Panc1 (cell line): Measurements from ENCODE around the gene CLCN4. TPM values are rescaled to one million over a fixed set of nuclear protein-coding genes. Genes with fewer than 3 reads are reported as not detected.

Experiments
- ATAC-seq: fragments of 200-7000 bp; cut with Tn5 transposase; 2 replicates; pipeline ENCODE4 v1.9.1; 2020; ENCODE audit warnings: mild to moderate bottlenecking, moderate library complexity
- BruUV-seq: library from RNA; stranded (reverse); fragments of 400-500 nt; replicated peaks from 2 replicates; lab custom pipeline; 2021; lab: Mats Ljungman, UMichigan
- CTCF ChIA-PET: fragments of 300-600 bp; sonication (Branson Sonifier 250); formaldehyde crosslinking; loops from one replicate; lab custom pipeline; 2022; ENCODE audit warnings: antibody characterized with exemption; lab: Charles Lee
- POLR2A ChIA-PET: fragments of 300-600 bp; sonication (Branson Sonifier 250); formaldehyde crosslinking; loops from one replicate; lab custom pipeline; 2022; ENCODE audit warnings: antibody characterized with exemption; lab: Charles Lee
- DNase-seq: peaks from one replicate; pipeline ENCODE4 v3.0.0-alpha.2; 2010; ENCODE audit warnings: low read depth, low spot score
- H3K27ac ChIP-seq: 2 replicates; pipeline ENCODE4 v1.5.1; 2011; ENCODE audit warnings: mild to moderate bottlenecking, low read length, inconsistent platforms
- H3K27me3 ChIP-seq: fragments of 200-500 bp; sonication (Bioruptor generic); 2 replicates; pipeline ENCODE4 v1.6.0; 2014; ENCODE audit warnings: low read length, inconsistent platforms; ENCODE audit not compliant: control insufficient read depth, insufficient read depth
- H3K36me3 ChIP-seq: fragments of 200-500 bp; sonication (Bioruptor generic); 2 replicates; pipeline ENCODE4 v1.5.1; 2014; ENCODE audit warnings: inconsistent platforms, mild to moderate bottlenecking, low read length, moderate library complexity; ENCODE audit not compliant: control insufficient read depth, insufficient read depth
- H3K4me1 ChIP-seq: 2 replicates; pipeline ENCODE4 v1.5.1; 2011; ENCODE audit warnings: inconsistent platforms, mild to moderate bottlenecking, low read length, moderate library complexity; ENCODE audit not compliant: control insufficient read depth, insufficient read depth
- H3K4me3 ChIP-seq, 2 experiments: 2 replicates each; pipeline ENCODE4 v1.5.1; 2011 to 2012; ENCODE audit warnings: low read depth in 2 of 2, low read length in 2 of 2, mild to moderate bottlenecking in 2 of 2, inconsistent platforms in 1 of 2, moderate library complexity in 1 of 2
- H3K9me3 ChIP-seq: fragments of 200-500 bp; sonication (Bioruptor generic); 2 replicates; pipeline ENCODE4 v1.5.1; 2014; ENCODE audit warnings: low read depth, mild to moderate bottlenecking, inconsistent platforms, low read length, moderate library complexity; ENCODE audit not compliant: control insufficient read depth, insufficient read depth
- POLR2AphosphoS5 ChIP-seq: IDR thresholded peaks from 2 replicates; pipeline ENCODE4 v1.6.1; 2012; ENCODE audit warnings: mild to moderate bottlenecking, low read depth, low read length, moderate library complexity
- SIN3A ChIP-seq: IDR thresholded peaks from 2 replicates; pipeline ENCODE4 v1.6.1; 2012; ENCODE audit warnings: low read depth, mild to moderate bottlenecking, low read length, moderate library complexity, borderline replicate concordance; ENCODE audit not compliant: insufficient read depth
- TCF7L2 ChIP-seq: IDR thresholded peaks from 2 replicates; pipeline ENCODE4 v1.6.1; 2011; ENCODE audit warnings: mild to moderate bottlenecking, low read depth, low read length, inconsistent platforms
- in situ Hi-C: cut with HindIII; loops from 2 replicates; pipeline ENCODE4 v1.10.0; 2016; ENCODE audit warnings: low sequenced_read_pairs, low pct_unique_long_range_greater_than_20kb
- intact Hi-C: fragments of 100-400 bp; cut with micrococcal nuclease; formaldehyde crosslinking; loops from one replicate; pipeline ENCODE4 v1.10.0; 2022; ENCODE audit not compliant: unreplicated experiment
- total RNA-seq: library from RNA; stranded (reverse); gene quantifications from one replicate; pipeline ENCODE4 v1.2.1, GENCODE V29; 2021; ENCODE audit not compliant: unreplicated experiment
- TF ChIP-seq, protein P1 (sequence below): fragments of 450-650 bp; IDR thresholded peaks from 2 replicates; pipeline ENCODE4 v1.5.1; 2017; ENCODE audit warnings: mild to moderate bottlenecking
- TF ChIP-seq, protein P2 (sequence below), 2 experiments: IDR thresholded peaks; 2 replicates each; pipeline ENCODE4 v1.6.1; 2011 to 2012; ENCODE audit warnings: low read depth in 2 of 2, control low read depth in 1 of 2, low read length in 1 of 2, mild to moderate bottlenecking in 1 of 2, moderate library complexity in 1 of 2; ENCODE audit not compliant: insufficient read depth in 1 of 2

Gene CLCN4
- total RNA-seq, 1 experiment from 2014 or later = 2.5 TPM

DNA sequence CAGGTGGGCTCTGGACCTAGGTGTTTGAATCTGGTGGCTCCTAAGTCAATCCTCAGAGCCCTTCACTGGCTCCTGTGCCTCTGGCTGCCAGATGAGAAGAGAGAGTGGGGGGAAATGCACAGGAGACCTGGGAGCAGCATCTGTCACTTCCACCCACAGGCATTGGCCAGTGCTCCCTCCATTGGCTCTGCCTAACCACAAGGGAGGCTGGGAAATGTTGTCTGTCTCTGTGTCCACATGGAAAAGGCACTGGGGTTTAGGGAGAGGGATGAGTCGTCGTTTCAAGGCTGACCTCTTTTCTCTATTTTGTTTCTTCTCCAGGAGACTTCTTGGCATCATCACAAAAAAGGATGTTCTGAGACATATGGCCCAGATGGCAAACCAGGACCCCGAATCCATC is 76.4 kb downstream of the CLCN4 start:
- H3K27me3 ChIP-seq = no peaks in the 10 kb centered on the region
- H3K4me1 ChIP-seq = no peaks in the 10 kb centered on the region
- ChIA-PET POLR2A (no interaction called here), CTCF (no interaction called here)
- no peak overlapping the region for H3K27ac ChIP-seq
- H3K4me3 ChIP-seq = no peak overlapping the region
- BruUV-seq = no TSS peak
- H3K9me3 ChIP-seq = no peaks in the 10 kb centered on the region
- ATAC-seq (no peak), DNase-seq (no peak)
- in situ Hi-C loops = no loop called here
- H3K36me3 ChIP-seq = no peaks in the 10 kb centered on the region
- intact Hi-C loops = no loop called here
- TF ChIP-seq SIN3A (no peak), TCF7L2 (no peak), POLR2AphosphoS5 (no peak)
- TF ChIP-seq, protein P1, sequence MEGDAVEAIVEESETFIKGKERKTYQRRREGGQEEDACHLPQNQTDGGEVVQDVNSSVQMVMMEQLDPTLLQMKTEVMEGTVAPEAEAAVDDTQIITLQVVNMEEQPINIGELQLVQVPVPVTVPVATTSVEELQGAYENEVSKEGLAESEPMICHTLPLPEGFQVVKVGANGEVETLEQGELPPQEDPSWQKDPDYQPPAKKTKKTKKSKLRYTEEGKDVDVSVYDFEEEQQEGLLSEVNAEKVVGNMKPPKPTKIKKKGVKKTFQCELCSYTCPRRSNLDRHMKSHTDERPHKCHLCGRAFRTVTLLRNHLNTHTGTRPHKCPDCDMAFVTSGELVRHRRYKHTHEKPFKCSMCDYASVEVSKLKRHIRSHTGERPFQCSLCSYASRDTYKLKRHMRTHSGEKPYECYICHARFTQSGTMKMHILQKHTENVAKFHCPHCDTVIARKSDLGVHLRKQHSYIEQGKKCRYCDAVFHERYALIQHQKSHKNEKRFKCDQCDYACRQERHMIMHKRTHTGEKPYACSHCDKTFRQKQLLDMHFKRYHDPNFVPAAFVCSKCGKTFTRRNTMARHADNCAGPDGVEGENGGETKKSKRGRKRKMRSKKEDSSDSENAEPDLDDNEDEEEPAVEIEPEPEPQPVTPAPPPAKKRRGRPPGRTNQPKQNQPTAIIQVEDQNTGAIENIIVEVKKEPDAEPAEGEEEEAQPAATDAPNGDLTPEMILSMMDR = no peak
- TF ChIP-seq, protein P2, sequence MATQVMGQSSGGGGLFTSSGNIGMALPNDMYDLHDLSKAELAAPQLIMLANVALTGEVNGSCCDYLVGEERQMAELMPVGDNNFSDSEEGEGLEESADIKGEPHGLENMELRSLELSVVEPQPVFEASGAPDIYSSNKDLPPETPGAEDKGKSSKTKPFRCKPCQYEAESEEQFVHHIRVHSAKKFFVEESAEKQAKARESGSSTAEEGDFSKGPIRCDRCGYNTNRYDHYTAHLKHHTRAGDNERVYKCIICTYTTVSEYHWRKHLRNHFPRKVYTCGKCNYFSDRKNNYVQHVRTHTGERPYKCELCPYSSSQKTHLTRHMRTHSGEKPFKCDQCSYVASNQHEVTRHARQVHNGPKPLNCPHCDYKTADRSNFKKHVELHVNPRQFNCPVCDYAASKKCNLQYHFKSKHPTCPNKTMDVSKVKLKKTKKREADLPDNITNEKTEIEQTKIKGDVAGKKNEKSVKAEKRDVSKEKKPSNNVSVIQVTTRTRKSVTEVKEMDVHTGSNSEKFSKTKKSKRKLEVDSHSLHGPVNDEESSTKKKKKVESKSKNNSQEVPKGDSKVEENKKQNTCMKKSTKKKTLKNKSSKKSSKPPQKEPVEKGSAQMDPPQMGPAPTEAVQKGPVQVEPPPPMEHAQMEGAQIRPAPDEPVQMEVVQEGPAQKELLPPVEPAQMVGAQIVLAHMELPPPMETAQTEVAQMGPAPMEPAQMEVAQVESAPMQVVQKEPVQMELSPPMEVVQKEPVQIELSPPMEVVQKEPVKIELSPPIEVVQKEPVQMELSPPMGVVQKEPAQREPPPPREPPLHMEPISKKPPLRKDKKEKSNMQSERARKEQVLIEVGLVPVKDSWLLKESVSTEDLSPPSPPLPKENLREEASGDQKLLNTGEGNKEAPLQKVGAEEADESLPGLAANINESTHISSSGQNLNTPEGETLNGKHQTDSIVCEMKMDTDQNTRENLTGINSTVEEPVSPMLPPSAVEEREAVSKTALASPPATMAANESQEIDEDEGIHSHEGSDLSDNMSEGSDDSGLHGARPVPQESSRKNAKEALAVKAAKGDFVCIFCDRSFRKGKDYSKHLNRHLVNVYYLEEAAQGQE (IDR thresholded peaks at IDR 0.05; ENCODE audit: insufficient read depth in 1 of 2, low read depth in 2 of 2, low read length in 1 of 2) = no peak

DNA sequence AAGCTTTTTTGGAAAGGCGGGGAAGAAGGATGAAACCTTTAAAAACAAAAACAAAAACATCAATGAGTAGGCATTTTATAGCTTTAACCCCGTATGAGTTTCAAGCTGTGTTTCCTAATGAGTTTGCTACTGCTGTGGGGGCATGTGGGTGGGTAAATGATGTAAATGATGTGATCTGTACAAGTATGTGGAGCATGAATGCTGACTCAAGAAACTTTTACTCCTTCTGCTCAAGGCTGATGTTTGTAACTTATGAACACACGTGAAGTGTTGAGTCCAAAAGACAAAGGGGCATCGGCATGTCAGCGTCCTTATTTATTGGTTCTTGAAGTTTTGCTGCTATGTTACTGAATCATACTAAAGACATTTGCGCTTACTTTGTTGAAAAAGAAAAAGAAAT is 76.9 kb downstream of the CLCN4 start:
- H3K4me3 ChIP-seq = no peak overlapping the region
- no peaks in the 10 kb centered on the region for H3K9me3 ChIP-seq
- intact Hi-C loops (no loop called here), in situ Hi-C loops (no loop called here)
- BruUV-seq = no TSS peak
- H3K27ac ChIP-seq = no peak overlapping the region
- no peak for ATAC-seq
- no peaks in the 10 kb centered on the region for H3K36me3 ChIP-seq
- DNase-seq = no peak
- ChIA-PET POLR2A (no interaction called here), CTCF (no interaction called here)
- no peaks in the 10 kb centered on the region for H3K27me3 ChIP-seq
- TF ChIP-seq SIN3A = no peak
- TF ChIP-seq, protein P1 = no peak
- no peak for TF ChIP-seq TCF7L2
- TF ChIP-seq, protein P2 (IDR thresholded peaks at IDR 0.05; ENCODE audit: insufficient read depth in 1 of 2, low read depth in 2 of 2, low read length in 1 of 2) = no peak
- no peak for TF ChIP-seq POLR2AphosphoS5
- H3K4me1 ChIP-seq = no peaks in the 10 kb centered on the region
